IMR-90 (cell line): ENCODE results near the gene UPK3A.

Experiments
- BHLHE40 ChIP-seq: fragments of 150-350 bp; IDR thresholded peaks from 2 replicates; pipeline ENCODE4 v1.6.1; 2016; ENCODE audit warnings: mild to moderate bottlenecking, low read depth, low read length
- CEBPB ChIP-seq: IDR thresholded peaks from 2 replicates; pipeline ENCODE4 v1.6.1; 2012; ENCODE audit warnings: low read depth, low read length, improper control_type of control experiment
- CHD1 ChIP-seq: IDR thresholded peaks from 2 replicates; pipeline ENCODE4 v1.6.1; 2012; ENCODE audit warnings: low read depth, low read length, improper control_type of control experiment
- CTCF ChIP-seq: conservative IDR thresholded peaks from 2 replicates; pipeline ENCODE4 v1.5.1; 2012; ENCODE audit warnings: mild to moderate bottlenecking, low read depth, low read length, improper control_type of control experiment
- FOS ChIP-seq: fragments of 150-350 bp; IDR thresholded peaks from 2 replicates; pipeline ENCODE4 v1.6.1; 2016; ENCODE audit warnings: low read depth, low read length
- MXI1 ChIP-seq: IDR thresholded peaks from 2 replicates; pipeline ENCODE4 v1.6.1; 2012; ENCODE audit warnings: low read depth, mild to moderate bottlenecking, low read length, moderate library complexity, borderline replicate concordance
- POLR2A ChIP-seq: IDR thresholded peaks from 2 replicates; pipeline ENCODE4 v1.6.1; 2012; ENCODE audit warnings: mild to moderate bottlenecking, low read depth, low read length
- RAD21 ChIP-seq: IDR thresholded peaks from 2 replicates; pipeline ENCODE4 v1.6.1; 2012; ENCODE audit warnings: low read length, improper control_type of control experiment
- USF2 ChIP-seq: fragments of 150-350 bp; IDR thresholded peaks from 2 replicates; pipeline ENCODE4 v1.6.1; 2017; ENCODE audit warnings: mild to moderate bottlenecking, antibody characterized with exemption, low read length, low read depth
- TF ChIP-seq, protein P1 (sequence below): fragments of 150-350 bp; IDR thresholded peaks from 2 replicates; pipeline ENCODE4 v1.6.1; 2016; ENCODE audit warnings: low read depth, mild to moderate bottlenecking, low read length, moderate library complexity, borderline replicate concordance

DNA sequence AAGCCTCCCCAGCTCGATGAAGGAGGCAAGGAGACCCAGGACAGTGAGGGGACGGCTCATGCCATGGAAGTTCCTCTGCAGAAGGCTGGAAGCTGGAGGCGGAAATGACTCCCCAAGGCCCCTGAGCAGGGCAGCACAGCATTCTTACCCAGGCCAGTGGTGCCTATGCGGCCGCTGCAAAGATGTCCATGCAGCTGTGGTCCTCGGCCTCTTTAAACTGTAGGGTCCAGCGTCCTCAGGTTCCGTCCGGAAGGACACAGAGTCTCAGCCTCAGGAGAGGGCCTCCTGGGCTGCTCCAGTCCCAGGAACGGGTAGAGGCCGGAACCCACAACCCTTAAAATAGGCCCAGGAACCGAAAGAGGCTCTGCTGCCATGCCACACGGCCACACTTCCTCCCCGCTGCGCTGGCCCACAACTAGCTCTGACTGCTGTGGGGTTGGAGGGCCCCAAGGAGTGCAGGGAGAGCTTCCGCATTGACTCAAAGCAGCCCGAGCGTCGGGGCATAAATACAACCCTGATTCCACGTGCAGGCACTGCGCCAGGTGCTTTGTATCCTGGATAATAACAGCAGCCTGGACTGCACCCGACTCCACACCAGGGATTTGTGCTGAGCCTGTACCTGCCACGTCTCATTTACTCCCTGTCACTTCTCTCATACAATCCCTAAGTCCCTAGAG lies 49.5 kb upstream of the UPK3A start:
- TF ChIP-seq POLR2A (no peak), CTCF (no peak), CEBPB (no peak), FOS (no peak), RAD21 (no peak), USF2 (no peak), CHD1 (no peak), BHLHE40 (no peak), MXI1 (no peak)
- TF ChIP-seq, protein P1, sequence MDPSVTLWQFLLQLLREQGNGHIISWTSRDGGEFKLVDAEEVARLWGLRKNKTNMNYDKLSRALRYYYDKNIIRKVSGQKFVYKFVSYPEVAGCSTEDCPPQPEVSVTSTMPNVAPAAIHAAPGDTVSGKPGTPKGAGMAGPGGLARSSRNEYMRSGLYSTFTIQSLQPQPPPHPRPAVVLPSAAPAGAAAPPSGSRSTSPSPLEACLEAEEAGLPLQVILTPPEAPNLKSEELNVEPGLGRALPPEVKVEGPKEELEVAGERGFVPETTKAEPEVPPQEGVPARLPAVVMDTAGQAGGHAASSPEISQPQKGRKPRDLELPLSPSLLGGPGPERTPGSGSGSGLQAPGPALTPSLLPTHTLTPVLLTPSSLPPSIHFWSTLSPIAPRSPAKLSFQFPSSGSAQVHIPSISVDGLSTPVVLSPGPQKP = no peak
